Prostate gland (tissue), 2 donors: ENCODE data around the gene CFAP45. TPM values are rescaled to one million over a fixed set of nuclear protein-coding genes. Genes with fewer than 3 reads are reported as not detected.

ENCODE experiments used
- DNase-seq: peaks from one replicate; pipeline ENCODE4 v3.0.0-alpha.2; 2019; ENCODE audit warnings: low spot score
- H3K27ac ChIP-seq, 2 donors: fragments of 200-600 bp; sonication (generic); 2 replicates each; pipeline ENCODE4 v1.5.1; 2017 to 2019
- H3K27me3 ChIP-seq: fragments of 200-600 bp; sonication (generic); replicated peaks from 2 replicates; pipeline ENCODE4 v1.5.1; 2019; ENCODE audit not compliant: insufficient read depth
- H3K36me3 ChIP-seq, 2 donors: fragments of 200-600 bp; sonication (generic); 1 replicate in 1 of 2; 2 replicates in 1 of 2; pipeline versions ENCODE4 v1.5.1 to v1.8.1; 2017 to 2019
- H3K4me1 ChIP-seq: fragments of 200-600 bp; sonication (generic); replicated peaks from 2 replicates; pipeline ENCODE4 v1.5.1; 2019
- H3K4me3 ChIP-seq, 2 donors: fragments of 200-600 bp; sonication (generic); 2 replicates each; pipeline ENCODE4 v1.5.1; 2017 to 2019
- H3K9me3 ChIP-seq: fragments of 200-600 bp; sonication (generic); 2 replicates; pipeline ENCODE4 v1.5.1; 2017
- CTCF ChIP-seq, 4 experiments: fragments of 200-600 bp in 2 of 4; fragments of 450-650 bp in 2 of 4; sonication (generic) in 2 of 4; IDR thresholded peaks; 1 replicate in 3 of 4; 2 replicates in 1 of 4; pipeline ENCODE4 v1.5.1; 2016 to 2019; ENCODE audit warnings: antibody characterized with exemption in 4 of 4, mild to moderate bottlenecking in 2 of 4, moderate library complexity in 2 of 4
- POLR2A ChIP-seq: fragments of 450-650 bp; IDR thresholded peaks from one replicate; pipeline ENCODE4 v1.6.1; 2016; ENCODE audit warnings: antibody characterized with exemption, mild to moderate bottlenecking
- POLR2AphosphoS5 ChIP-seq: sonication (generic); formaldehyde crosslinking; IDR thresholded peaks from one replicate; pipeline ENCODE4 v1.6.1; 2017; ENCODE audit warnings: antibody characterized with exemption
- whole genome bisulfite sequencing: methylation state at CpG from one replicate; pipeline ENCODE4 v1.1.5; 2018; 5-methylcytosine and 5-hydroxymethylcytosine counted together
- intact Hi-C: fragments of 100-400 bp; cut with DNase I; formaldehyde crosslinking; loops from one replicate; pipeline ENCODE4 v1.14.2; 2022
- total RNA-seq, 2 donors: library from RNA; depleted of rRNA; stranded (reverse); fragments of >200 nt; gene quantifications; one replicate each; pipeline ENCODE4 v1.1.0, GENCODE V29; 2016

The CFAP45 gene
- total RNA-seq, 2 donors from 2014 or later, result 2.6 TPM; not detected in 1

- no peak for DNase-seq
- Histone ChIP-seq H3K27ac (no peak overlapping the region), H3K4me1 (peaks cover 9% of the 10 kb centered on the region), H3K9me3 (no peaks in the 10 kb centered on the region), H3K27me3 (no peaks in the 10 kb centered on the region), H3K36me3 (peaks cover 7 to 15% of the 10 kb centered on the region in 2 donors), H3K4me3 (no peak overlapping the region)
- TF ChIP-seq POLR2A, result no peak
- TF ChIP-seq POLR2AphosphoS5, result no peak
- TF ChIP-seq CTCF (IDR thresholded peaks at IDR 0.05), result no peak
- 89% methylated on average over 13 of the region's 13 CpGs for WGBS
- intact Hi-C loops, result no loop called here
These were observed 18.6 kb upstream of the CFAP45 start for GRCh38 chr1:159918352-159919200.

GRCh38 chr1:159917533-159918351, 17.8 kb upstream of the CFAP45 start:
- DNase-seq, result no peak
- Histone ChIP-seq H3K27ac (no peak overlapping the region), H3K4me1 (peaks cover 1% of the 10 kb centered on the region), H3K27me3 (no peaks in the 10 kb centered on the region), H3K36me3 (peaks cover 7 to 15% of the 10 kb centered on the region in 2 donors), H3K4me3 (no peak overlapping the region), H3K9me3 (no peaks in the 10 kb centered on the region)
- TF ChIP-seq POLR2A (no peak), POLR2AphosphoS5 (no peak), CTCF (IDR thresholded peaks at IDR 0.05) (no peak)
- intact Hi-C loops, result no loop called here
- 81% methylated on average over 5 of the region's 5 CpGs for WGBS

GRCh38 chr1:159916242-159917051, 16.5 kb upstream of the CFAP45 start:
- DNase-seq, result no peak
- WGBS, result 43% methylated on average over 9 of the region's 9 CpGs
- H3K9me3 ChIP-seq, result no peaks in the 10 kb centered on the region
- H3K4me1 ChIP-seq, result no peaks in the 10 kb centered on the region
- intact Hi-C loops, result no loop called here
- H3K4me3 ChIP-seq, result no peak overlapping the region
- TF ChIP-seq CTCF (IDR thresholded peaks at IDR 0.05), result no peak
- TF ChIP-seq POLR2AphosphoS5, result no peak
- no peak for TF ChIP-seq POLR2A
- H3K27ac ChIP-seq, result peak overlapping the region in 1 of 2 donors; percentile 11
- H3K36me3 ChIP-seq, result peaks cover 7 to 15% of the 10 kb centered on the region in 2 donors
- no peaks in the 10 kb centered on the region for H3K27me3 ChIP-seq

- no peaks in the 10 kb centered on the region for H3K4me1 ChIP-seq
- TF ChIP-seq POLR2AphosphoS5 (no peak), POLR2A (no peak), CTCF (IDR thresholded peaks at IDR 0.05) (no peak)
- no peak for DNase-seq
- H3K27ac ChIP-seq, result peak overlapping the region in 1 of 2 donors; percentile 11
- intact Hi-C loops, result no loop called here
- peaks cover 7 to 15% of the 10 kb centered on the region in 2 donors for H3K36me3 ChIP-seq
- no peak overlapping the region for H3K4me3 ChIP-seq
- WGBS, result 56% methylated on average over 5 of the region's 5 CpGs
- no peaks in the 10 kb centered on the region for H3K27me3 ChIP-seq
- no peaks in the 10 kb centered on the region for H3K9me3 ChIP-seq
These were observed 15.7 kb upstream of the CFAP45 start for GRCh38 chr1:159915571-159916241.
